Activated naive CD4-positive, alpha-beta T cell treated with anti-CD3 and anti-CD28 coated beads, Interleukin-2, amount 10 ng/mL, durations not matched to agents 7 days and 5 days (primary cell): ENCODE results near the gene TST.

Source experiments
- CTCF ChIA-PET: fragments of 350-600 bp; sonication (Branson Sonifier 250); formaldehyde crosslinking; loops from one replicate; lab custom pipeline; 2021; ENCODE audit warnings: antibody characterized with exemption; lab: Charles Lee
- DNase-seq: peaks from one replicate; pipeline ENCODE4 v3.0.0-alpha.2; 2020
- H3K27ac Mint-ChIP-seq: one replicate; pipeline ENCODE4 v1.8.0; 2021; ENCODE audit warnings: mild to moderate bottlenecking, moderate library complexity, mixed read lengths
- H3K27me3 Mint-ChIP-seq: one replicate; pipeline ENCODE4 v1.8.0; 2021; ENCODE audit warnings: mild to moderate bottlenecking, mixed read lengths
- H3K36me3 Mint-ChIP-seq: one replicate; pipeline ENCODE4 v1.8.0; 2021; ENCODE audit warnings: mixed read lengths
- H3K4me1 Mint-ChIP-seq: one replicate; pipeline ENCODE4 v1.8.0; 2021; ENCODE audit warnings: mixed read lengths
- H3K4me3 Mint-ChIP-seq: one replicate; pipeline ENCODE4 v1.8.0; 2021; ENCODE audit warnings: mild to moderate bottlenecking, moderate library complexity, mixed read lengths
- H3K9me3 Mint-ChIP-seq: one replicate; pipeline ENCODE4 v1.8.0; 2021; ENCODE audit warnings: mixed read lengths

The TST gene

GRCh38 chr22:37047006-37047405 is 27.8 kb upstream of the TST start:
- DNase-seq = no peak
- no peak overlapping the region for H3K27ac Mint-ChIP-seq
- no peak overlapping the region for H3K4me3 Mint-ChIP-seq
- CTCF ChIA-PET = interaction anchor here (1.0 to 4.0 kb wide), 9 partner anchors 8 to 213 kb away, joined by 3 to 15 read pairs (median 5); partner anchors contain the start of gene IL2RB
- no peaks in the 10 kb centered on the region for H3K36me3 Mint-ChIP-seq
- H3K9me3 Mint-ChIP-seq = no peaks in the 10 kb centered on the region
- H3K4me1 Mint-ChIP-seq = peaks cover 5% of the 10 kb centered on the region
- peaks cover 31% of the 10 kb centered on the region for H3K27me3 Mint-ChIP-seq

- Mint-ChIP-seq H3K4me1 (peaks cover 7% of the 10 kb centered on the region), H3K4me3 (no peak overlapping the region), H3K27ac (no peak overlapping the region), H3K27me3 (peaks cover 31% of the 10 kb centered on the region), H3K36me3 (no peaks in the 10 kb centered on the region), H3K9me3 (no peaks in the 10 kb centered on the region)
- DNase-seq = no peak
- CTCF ChIA-PET = interaction anchor here (0.6 to 4.4 kb wide), 15 partner anchors 9 to 264 kb away, joined by 3 to 38 read pairs (median 4); partner anchors contain the start of genes IL2RB, MPST and TST
Observed at GRCh38 chr22:37046589-37046988, 27.3 kb upstream of the TST start.

GRCh38 chr22:37045958-37046357 is 26.7 kb upstream of the TST start:
- Mint-ChIP-seq H3K9me3 (no peaks in the 10 kb centered on the region), H3K36me3 (no peaks in the 10 kb centered on the region), H3K4me3 (no peak overlapping the region), H3K27ac (no peak overlapping the region), H3K27me3 (peaks cover 31% of the 10 kb centered on the region), H3K4me1 (peaks cover 9% of the 10 kb centered on the region)
- CTCF ChIA-PET = interaction anchor here (0.6 to 4.4 kb wide), 14 partner anchors 14 to 264 kb away, joined by 3 to 38 read pairs (median 4); partner anchors contain the start of genes IL2RB, MPST and TST
- no peak for DNase-seq

- no peaks in the 10 kb centered on the region for H3K9me3 Mint-ChIP-seq
- no peak for DNase-seq
- no peak overlapping the region for H3K4me3 Mint-ChIP-seq
- peaks cover 27% of the 10 kb centered on the region for H3K27me3 Mint-ChIP-seq
- peaks cover 15% of the 10 kb centered on the region for H3K4me1 Mint-ChIP-seq
- H3K27ac Mint-ChIP-seq = no peak overlapping the region
- H3K36me3 Mint-ChIP-seq = no peaks in the 10 kb centered on the region
- CTCF ChIA-PET = interaction anchor here (0.7 to 4.4 kb wide), 24 partner anchors 11 to 267 kb away, joined by 3 to 38 read pairs (median 4); partner anchors contain the start of genes IL2RB, MPST and TST
Observed at GRCh38 chr22:37044634-37045625, 25.7 kb upstream of the TST start.

- Mint-ChIP-seq H3K27ac (no peak overlapping the region), H3K27me3 (peaks cover 26% of the 10 kb centered on the region), H3K4me3 (no peak overlapping the region), H3K36me3 (no peaks in the 10 kb centered on the region), H3K9me3 (no peaks in the 10 kb centered on the region), H3K4me1 (peaks cover 15% of the 10 kb centered on the region)
- CTCF ChIA-PET = interaction anchor here (0.7 to 4.4 kb wide), 24 partner anchors 8 to 266 kb away, joined by 3 to 38 read pairs (median 4); partner anchors contain the start of genes KCTD17, MPST and TST
- DNase-seq = peak; percentile 74
Observed at GRCh38 chr22:37043828-37044538, 24.7 kb upstream of the TST start.

GRCh38 chr22:37043209-37043827 is 24.1 kb upstream of the TST start:
- Mint-ChIP-seq H3K4me1 (peaks cover 15% of the 10 kb centered on the region), H3K27ac (peak overlapping the region; percentile 60), H3K36me3 (no peaks in the 10 kb centered on the region), H3K4me3 (no peak overlapping the region), H3K27me3 (peaks cover 26% of the 10 kb centered on the region), H3K9me3 (no peaks in the 10 kb centered on the region)
- DNase-seq = no peak
- CTCF ChIA-PET = interaction anchor here (0.6 to 4.4 kb wide), 16 partner anchors 9 to 266 kb away, joined by 3 to 38 read pairs (median 3); partner anchors contain the start of genes KCTD17, MPST and TST

- Mint-ChIP-seq H3K27ac (no peak overlapping the region), H3K4me1 (peaks cover 12% of the 10 kb centered on the region), H3K36me3 (no peaks in the 10 kb centered on the region), H3K27me3 (peaks cover 42% of the 10 kb centered on the region), H3K4me3 (no peak overlapping the region), H3K9me3 (no peaks in the 10 kb centered on the region)
- DNase-seq = no peak
- CTCF ChIA-PET = interaction anchor here (0.9 kb wide), 1 partner anchor 40 kb away, joined by 3 read pairs; no protein-coding TSS in a partner anchor
Observed at GRCh38 chr22:37039466-37039865, 20.2 kb upstream of the TST start.

GRCh38 chr22:37037669-37038068 is 18.4 kb upstream of the TST start:
- no peak for DNase-seq
- CTCF ChIA-PET = interaction anchor here (1.0 kb wide), 1 partner anchor 16 kb away, joined by 4 read pairs; no protein-coding TSS in a partner anchor
- H3K36me3 Mint-ChIP-seq = no peaks in the 10 kb centered on the region
- no peak overlapping the region for H3K27ac Mint-ChIP-seq
- H3K4me3 Mint-ChIP-seq = no peak overlapping the region
- no peaks in the 10 kb centered on the region for H3K9me3 Mint-ChIP-seq
- H3K4me1 Mint-ChIP-seq = peaks cover 12% of the 10 kb centered on the region
- peaks cover 40% of the 10 kb centered on the region for H3K27me3 Mint-ChIP-seq

GRCh38 chr22:37036655-37037377 is 17.6 kb upstream of the TST start:
- H3K9me3 Mint-ChIP-seq = no peaks in the 10 kb centered on the region
- peaks cover 47% of the 10 kb centered on the region for H3K27me3 Mint-ChIP-seq
- DNase-seq = no peak
- no peak overlapping the region for H3K27ac Mint-ChIP-seq
- peaks cover 12% of the 10 kb centered on the region for H3K4me1 Mint-ChIP-seq
- CTCF ChIA-PET = no interaction called here
- H3K36me3 Mint-ChIP-seq = no peaks in the 10 kb centered on the region
- H3K4me3 Mint-ChIP-seq = no peak overlapping the region

GRCh38 chr22:37033605-37034430 is 14.6 kb upstream of the TST start:
- DNase-seq = no peak
- Mint-ChIP-seq H3K4me1 (no peaks in the 10 kb centered on the region), H3K4me3 (no peak overlapping the region), H3K27ac (peak overlapping the region; percentile 35), H3K27me3 (peaks cover 59% of the 10 kb centered on the region), H3K9me3 (no peaks in the 10 kb centered on the region), H3K36me3 (no peaks in the 10 kb centered on the region)
- CTCF ChIA-PET = interaction anchor here (0.9 to 1.4 kb wide), 3 partner anchors 10 to 43 kb away, joined by 3 to 6 read pairs (median 3); no protein-coding TSS in a partner anchor

GRCh38 chr22:37032535-37033460 is 13.6 kb upstream of the TST start:
- Mint-ChIP-seq H3K27me3 (peaks cover 57% of the 10 kb centered on the region), H3K4me1 (no peaks in the 10 kb centered on the region), H3K36me3 (no peaks in the 10 kb centered on the region), H3K27ac (no peak overlapping the region), H3K9me3 (no peaks in the 10 kb centered on the region), H3K4me3 (no peak overlapping the region)
- CTCF ChIA-PET = interaction anchor here (0.9 to 1.7 kb wide), 3 partner anchors 11 to 44 kb away, joined by 3 to 5 read pairs (median 3); no protein-coding TSS in a partner anchor
- no peak for DNase-seq
